ENCODE results near the gene LRRC61.
"Not testable (repeated sequence)": the region's sequence is repeated elsewhere in the genome, so short reads cannot be mapped to it uniquely, and the experiment has no call there.

LRRC61 gene

GRCh38 chr7:150307904-150308303 is 15.3 kb upstream of the LRRC61 start:
- no peak for DNase-seq

GRCh38 chr7:150308575-150308974 is 14.6 kb upstream of the LRRC61 start:
- DNase-seq, result no peak

GRCh38 chr7:150311146-150311545 is 12.0 kb upstream of the LRRC61 start:
- DNase-seq, result no peak

GRCh38 chr7:150311711-150312110 is 11.4 kb upstream of the LRRC61 start:
- DNase-seq, result no peak

GRCh38 chr7:150312649-150313366 is 10.3 kb upstream of the LRRC61 start:
- DNase-seq, result not testable (repeated sequence)

- DNase-seq, result no peak
Observed at GRCh38 chr7:150313367-150313809, 9.8 kb upstream of the LRRC61 start.

GRCh38 chr7:150313870-150314269 is 9.3 kb upstream of the LRRC61 start:
- no peak for DNase-seq

- DNase-seq, result no peak
Observed at GRCh38 chr7:150314639-150315239, 8.4 kb upstream of the LRRC61 start.

GRCh38 chr7:150316987-150317386 is 6.2 kb upstream of the LRRC61 start:
- not testable (repeated sequence) for DNase-seq

- no peak for DNase-seq
Observed at GRCh38 chr7:150317748-150318444, 5.3 kb upstream of the LRRC61 start.

- DNase-seq, result no peak
Observed at GRCh38 chr7:150321788-150322113, 1.4 kb upstream of the LRRC61 start.

- peak; percentile 52 for DNase-seq
Observed at GRCh38 chr7:150322114-150322832, 882 bp upstream of the LRRC61 start.

- no peak for DNase-seq
Observed at GRCh38 chr7:150323682-150324372, 672 bp downstream of the LRRC61 start.

- DNase-seq, result peak; percentile 19
Observed at GRCh38 chr7:150324373-150324961, 1.3 kb downstream of the LRRC61 start.

- DNase-seq, result no peak
Observed at GRCh38 chr7:150325110-150325611, 2.0 kb downstream of the LRRC61 start.

GRCh38 chr7:150325901-150326300 is 2.7 kb downstream of the LRRC61 start:
- DNase-seq, result no peak

- no peak for DNase-seq
Observed at GRCh38 chr7:150326657-150327268, 3.6 kb downstream of the LRRC61 start.

- DNase-seq, result no peak
Observed at GRCh38 chr7:150327308-150327707, 4.2 kb downstream of the LRRC61 start.

- DNase-seq, result no peak
Observed at GRCh38 chr7:150329331-150330120, 6.4 kb downstream of the LRRC61 start.

GRCh38 chr7:150330211-150330885 is 7.2 kb downstream of the LRRC61 start:
- no peak for DNase-seq

Measured in CD4-positive, alpha-beta T cell treated with Interleukin-6 for 4 hours (primary cell).